Karpas-422 (cell line): ENCODE measurements around the gene ZNF615. TPM values are rescaled to one million over a fixed set of nuclear protein-coding genes. Genes with fewer than 3 reads are reported as not detected.
A peak's percentile ranks its signal among the peaks of the same experiment; 100 is the strongest.
"Not testable (repeated sequence)": the region's sequence is repeated elsewhere in the genome, so short reads cannot be mapped to it uniquely, and the experiment has no call there.

Source experiments
- DNase-seq: peaks from one replicate; pipeline ENCODE4 v3.0.0-alpha.2; 2015
- H2AFZ ChIP-seq: fragments of 200-600 bp; sonication (generic); 2 replicates; pipeline ENCODE4 v1.6.1; 2014; ENCODE audit warnings: antibody characterized with exemption, low read length, mixed read lengths
- H3K27ac ChIP-seq: fragments of 200-600 bp; sonication (generic); 2 replicates; pipeline ENCODE4 v1.5.1; 2014; ENCODE audit warnings: mild to moderate bottlenecking, low read length, moderate library complexity
- H3K27me3 ChIP-seq: fragments of 200-600 bp; sonication (generic); 2 replicates; pipeline ENCODE4 v1.6.1; 2014; ENCODE audit warnings: low read length, mixed read lengths
- H3K36me3 ChIP-seq: fragments of 200-600 bp; sonication (generic); 2 replicates; pipeline ENCODE4 v1.6.1; 2014; ENCODE audit warnings: low read length, mixed read lengths; ENCODE audit not compliant: insufficient read depth
- H3K4me1 ChIP-seq: fragments of 200-600 bp; sonication (generic); 2 replicates; pipeline ENCODE4 v1.6.1; 2014; ENCODE audit warnings: mild to moderate bottlenecking, low read length, mixed read lengths
- H3K4me2 ChIP-seq: fragments of 200-600 bp; sonication (generic); 2 replicates; pipeline ENCODE4 v1.6.1; 2014; ENCODE audit warnings: low read length, low read depth, mild to moderate bottlenecking; ENCODE audit not compliant: poor library complexity, severe bottlenecking
- H3K4me3 ChIP-seq: fragments of 200-600 bp; sonication (generic); 2 replicates; pipeline ENCODE4 v1.5.1; 2014; ENCODE audit warnings: mild to moderate bottlenecking, antibody characterized with exemption, low read length, mixed read lengths
- H3K79me2 ChIP-seq: fragments of 200-600 bp; sonication (generic); 2 replicates; pipeline ENCODE4 v1.6.1; 2014; ENCODE audit warnings: mild to moderate bottlenecking, low read length, mixed read lengths
- H3K9ac ChIP-seq: fragments of 200-600 bp; sonication (generic); 2 replicates; pipeline ENCODE4 v1.6.0; 2014; ENCODE audit warnings: low read length
- H3K9me2 ChIP-seq: fragments of 200-600 bp; sonication (generic), shearing (Covaris generic); replicated peaks from 2 replicates; pipeline ENCODE4 v1.6.0; 2014; ENCODE audit warnings: mild to moderate bottlenecking, low read length, moderate library complexity; ENCODE audit not compliant: insufficient read depth
- H3K9me3 ChIP-seq: fragments of 300-700, 200-600 bp; sonication (generic); 2 replicates; pipeline ENCODE4 v1.6.1; 2014; ENCODE audit warnings: low read length, mixed read lengths
- H4K20me1 ChIP-seq: fragments of 200-600 bp; sonication (generic); 2 replicates; pipeline ENCODE4 v1.6.1; 2014; ENCODE audit warnings: mild to moderate bottlenecking, antibody characterized with exemption, low read length, low read depth; ENCODE audit not compliant: insufficient read depth
- total RNA-seq: library from RNA; depleted of rRNA; stranded (reverse); fragments of >200 nt; shearing (Covaris generic); gene quantifications from 2 replicates; pipeline ENCODE4 v1.2.3, GENCODE V29; 2014; ENCODE audit warnings: low replicate concordance; rRNA removed

Gene ZNF615
- total RNA-seq = 9.6 and 11.8 TPM in 2 replicates

DNA sequence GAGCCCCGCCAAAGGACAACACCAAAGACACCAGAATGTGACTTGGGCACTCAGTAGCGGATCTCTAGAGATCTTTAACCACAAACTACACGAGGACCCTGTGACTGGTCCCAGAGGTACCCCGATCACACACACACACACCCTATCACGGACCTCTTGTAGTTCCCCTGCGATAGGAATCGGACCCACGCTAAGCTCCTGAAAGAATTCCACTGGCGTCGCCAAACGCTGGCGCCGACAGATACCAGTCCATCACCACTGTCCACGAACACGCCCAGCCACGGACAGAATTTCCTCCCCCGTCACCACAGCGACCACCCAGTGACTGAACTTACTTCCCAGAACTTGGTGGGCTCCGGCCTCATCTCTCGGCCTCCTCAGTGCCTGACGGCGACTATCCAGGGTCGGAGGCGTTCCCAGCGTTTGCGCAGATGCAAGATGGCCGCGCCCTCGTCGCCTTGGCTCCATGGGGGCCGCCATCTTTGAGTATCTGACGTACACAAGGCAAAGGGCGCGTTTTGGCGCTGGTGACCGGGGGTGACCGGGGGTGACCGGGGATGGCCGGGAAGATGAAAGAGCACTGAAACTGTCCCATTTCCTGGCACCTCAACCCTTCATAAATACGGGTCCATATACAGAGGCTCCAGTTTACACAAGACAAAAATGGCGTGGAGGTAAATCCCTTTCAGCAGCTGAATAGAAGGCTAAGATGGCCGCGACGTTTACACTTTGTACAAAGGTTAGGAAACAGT is at the start of gene ZNF615:
TSS of gene ZNF615 (minus strand) at position 406 of the 752 bp plus-strand sequence. CDS start 4,500 bp downstream, outside the sequence.
- H3K27ac ChIP-seq = peak within 1 kb of the TSS; percentile 43; the same call in 1 of the 2 replicates

DNA sequence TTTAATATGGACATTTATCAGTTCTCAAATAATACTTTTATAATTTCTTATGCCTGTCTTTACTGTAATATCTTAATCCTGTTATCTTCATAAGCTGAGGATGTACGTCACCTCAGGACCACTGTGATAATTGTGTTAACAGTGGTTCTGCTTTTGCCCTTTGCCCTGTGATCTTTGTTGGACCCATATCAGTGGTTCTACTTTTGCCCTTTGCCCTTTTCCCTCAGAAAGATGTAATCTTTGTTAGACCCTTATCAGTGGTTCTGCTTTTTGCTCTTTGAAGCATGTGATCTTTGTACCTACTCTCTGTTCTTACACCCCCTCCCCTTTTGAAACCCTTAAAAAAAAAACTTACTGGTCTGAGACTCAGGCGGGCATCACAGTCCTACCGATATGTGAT is 48.5 kb upstream of the ZNF615 start:
- not testable (repeated sequence) for H3K4me1 ChIP-seq, H3K4me2 ChIP-seq, H3K79me2 ChIP-seq, H3K9me2 ChIP-seq, DNase-seq, H3K27me3 ChIP-seq, H4K20me1 ChIP-seq, H3K36me3 ChIP-seq, H2AFZ ChIP-seq, H3K27ac ChIP-seq, H3K4me3 ChIP-seq, H3K9ac ChIP-seq
- H3K9me3 ChIP-seq = peaks cover 27% of the 10 kb centered on the region

More for the DNA sequence above, at the start of gene ZNF615:
- peaks cover 34% of the 10 kb centered on the region for H3K79me2 ChIP-seq
- H2AFZ ChIP-seq = peak within 1 kb of the TSS; percentile 99
- H3K4me2 ChIP-seq = peak within 1 kb of the TSS; percentile 76
- no peaks in the 10 kb centered on the region for H3K27me3 ChIP-seq
- H3K9me2 ChIP-seq = no peaks in the 10 kb centered on the region
- peaks cover 27% of the 10 kb centered on the region for H3K9me3 ChIP-seq
- no peaks in the 10 kb centered on the region for H4K20me1 ChIP-seq
- peaks cover 29% of the 10 kb centered on the region for H3K36me3 ChIP-seq
- peak within 1 kb of the TSS; percentile 75 for H3K4me3 ChIP-seq
- peak; percentile 97 for DNase-seq
- peaks cover 10% of the 10 kb centered on the region for H3K4me1 ChIP-seq
- peak within 1 kb of the TSS; percentile 76 for H3K9ac ChIP-seq

DNA sequence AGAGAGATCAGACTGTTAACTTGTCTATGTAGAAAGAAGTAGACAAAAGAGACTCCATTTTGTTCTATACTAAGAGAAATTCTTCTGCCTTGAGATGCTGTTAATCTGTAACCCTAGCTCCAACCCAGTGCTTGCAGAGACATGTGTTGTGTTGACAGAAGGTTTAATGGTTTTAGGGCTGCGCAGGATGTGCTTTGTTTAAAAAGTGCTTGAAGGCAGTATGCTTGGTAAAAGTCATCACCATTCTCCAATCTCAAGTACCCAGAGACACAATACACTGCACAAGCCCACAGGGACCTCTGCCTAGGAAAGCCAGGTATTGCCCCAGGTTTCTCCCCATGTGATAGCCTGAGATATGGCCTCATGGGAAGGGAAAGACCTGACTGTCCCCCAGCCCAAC is 43.7 kb upstream of the ZNF615 start:
- Histone ChIP-seq H3K79me2 (peaks cover 15% of the 10 kb centered on the region), H3K4me1 (peaks cover 14% of the 10 kb centered on the region), H3K9me3 (peaks cover 23% of the 10 kb centered on the region), H3K36me3 (peaks cover 14% of the 10 kb centered on the region)
- not testable (repeated sequence) for H3K4me2 ChIP-seq, H3K9me2 ChIP-seq, H2AFZ ChIP-seq, H3K27ac ChIP-seq, DNase-seq, H3K4me3 ChIP-seq, H3K27me3 ChIP-seq, H4K20me1 ChIP-seq, H3K9ac ChIP-seq

DNA sequence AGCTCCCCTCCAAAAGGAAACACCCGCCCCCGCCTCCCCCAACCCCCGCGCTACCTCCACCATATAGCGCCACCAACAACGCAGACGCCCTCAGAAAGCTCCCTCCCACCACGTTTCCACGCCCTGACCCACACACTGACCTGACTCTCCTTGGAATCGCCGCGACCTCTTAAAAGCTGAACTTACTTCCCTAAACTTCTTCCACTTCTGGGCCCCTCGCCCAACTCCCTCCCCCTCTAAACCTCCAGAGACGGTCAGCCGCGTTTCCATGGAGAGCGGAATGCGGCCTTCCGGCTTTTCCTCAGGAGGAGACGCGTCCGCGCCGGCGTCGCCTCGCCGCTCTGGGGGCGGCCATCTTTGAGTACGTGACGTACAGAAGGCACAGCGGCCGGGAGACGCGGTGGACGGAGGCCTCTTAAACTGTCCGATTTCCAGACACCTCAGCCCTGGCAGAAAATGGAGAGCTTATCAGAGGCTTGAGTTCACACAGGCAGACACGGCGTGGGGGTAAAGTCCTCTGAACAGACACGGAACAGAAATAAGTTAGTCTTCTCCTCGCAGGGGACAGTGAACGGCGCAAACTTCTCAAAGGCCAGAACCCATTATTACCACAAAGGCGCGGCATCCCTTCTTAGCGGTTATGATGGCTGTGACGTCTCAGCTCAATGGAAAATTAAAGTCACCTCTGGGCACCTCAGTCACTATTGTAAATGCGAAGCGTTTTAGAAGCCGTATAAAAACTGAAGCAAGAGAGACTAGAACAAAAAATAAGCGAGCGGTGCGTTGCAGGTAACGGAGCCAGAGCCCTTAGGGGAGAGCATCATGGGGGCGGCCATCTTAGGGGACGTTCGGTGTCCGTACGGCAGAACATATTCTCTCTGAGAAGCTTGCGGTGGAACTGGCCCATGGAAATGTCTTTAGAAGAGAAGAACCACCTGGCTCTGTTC is 40.8 kb upstream of the ZNF615 start, which contains the start of gene ZNF432:
TSS of gene ZNF432 (minus strand) at position 284 of the 947 bp plus-strand sequence. CDS start 1,970 bp downstream, outside the sequence.
- Histone ChIP-seq H3K4me3 (peak within 1 kb of the TSS; percentile 64), H3K4me2 (peak within 1 kb of the TSS; percentile 62), H3K9ac (peak within 1 kb of the TSS; percentile 69), H2AFZ (peak within 1 kb of the TSS; percentile 89), H3K27ac (peak within 1 kb of the TSS; percentile 66), H4K20me1 (no peaks in the 10 kb centered on the region), H3K27me3 (no peaks in the 10 kb centered on the region), H3K79me2 (peaks cover 22% of the 10 kb centered on the region), H3K4me1 (peaks cover 14% of the 10 kb centered on the region), H3K36me3 (peaks cover 42% of the 10 kb centered on the region), H3K9me3 (peaks cover 45% of the 10 kb centered on the region), H3K9me2 (no peaks in the 10 kb centered on the region)
- peak; percentile 98 for DNase-seq

DNA sequence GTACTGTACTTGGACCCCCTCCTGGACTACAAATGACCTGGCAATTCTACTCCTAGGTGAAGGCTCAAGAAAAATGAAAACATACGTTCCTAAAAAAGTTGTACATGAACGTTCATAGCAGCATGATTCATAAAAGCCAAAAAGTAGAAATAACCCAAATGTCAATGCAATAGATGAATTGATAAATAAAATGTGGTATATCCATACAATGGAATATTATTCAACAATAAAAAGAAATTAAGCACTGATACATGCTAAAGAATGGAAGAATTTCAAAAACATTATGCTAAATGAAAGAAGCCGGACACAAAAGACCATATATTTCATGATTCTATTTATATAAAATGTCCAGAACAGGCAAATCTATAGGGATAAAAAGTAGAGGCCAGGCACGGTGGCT is 31.2 kb upstream of the ZNF615 start:
- Histone ChIP-seq H3K9me2 (no peaks in the 10 kb centered on the region), H2AFZ (no peak overlapping the region), H3K4me2 (no peak overlapping the region), H3K9ac (no peak overlapping the region), H3K27me3 (no peaks in the 10 kb centered on the region), H3K9me3 (peaks cover 67% of the 10 kb centered on the region), H3K27ac (no peak overlapping the region), H3K36me3 (peaks cover 87% of the 10 kb centered on the region), H3K79me2 (peaks cover 4% of the 10 kb centered on the region; the same call in 1 of the 2 replicates), H3K4me1 (no peaks in the 10 kb centered on the region), H3K4me3 (no peak overlapping the region), H4K20me1 (no peaks in the 10 kb centered on the region)
- DNase-seq = no peak

DNA sequence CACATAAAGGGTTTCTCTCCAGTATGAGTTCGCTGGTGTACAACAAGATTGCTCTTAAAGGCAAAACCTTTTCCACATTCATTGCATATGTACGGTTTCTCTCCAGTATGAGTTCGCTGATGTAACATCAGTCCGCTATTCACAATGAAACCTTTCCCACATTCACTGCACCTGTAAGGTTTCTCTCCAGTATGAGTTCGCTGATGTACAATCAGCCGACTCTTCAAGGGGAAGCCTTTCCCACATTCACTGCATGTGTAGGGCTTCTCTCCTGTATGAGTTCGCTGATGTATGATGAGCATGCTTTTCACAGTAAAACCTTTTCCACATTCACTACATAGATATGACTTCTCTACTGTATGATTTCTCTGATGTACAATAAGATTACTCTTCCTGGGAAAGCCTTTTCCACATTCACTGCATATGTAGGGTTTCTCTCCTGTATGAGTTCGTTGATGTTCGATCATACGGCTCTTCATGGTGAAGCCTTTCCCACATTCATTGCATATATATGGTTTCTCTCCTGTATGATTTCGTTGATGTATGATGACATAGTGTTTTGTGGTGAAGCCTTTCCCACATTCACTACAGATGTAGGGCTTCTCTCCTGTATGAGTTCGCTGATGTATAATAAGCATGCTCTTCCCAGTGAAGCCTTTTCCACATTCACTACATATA is 26.2 kb upstream of the ZNF615 start:
- H4K20me1 ChIP-seq = no peaks in the 10 kb centered on the region
- no peak for DNase-seq
- H3K27ac ChIP-seq = no peak overlapping the region
- H3K9me3 ChIP-seq = peaks cover 76% of the 10 kb centered on the region
- H3K4me1 ChIP-seq = peaks cover 4% of the 10 kb centered on the region
- no peak overlapping the region for H3K4me2 ChIP-seq
- H3K9ac ChIP-seq = no peak overlapping the region
- H3K79me2 ChIP-seq = peaks cover 10% of the 10 kb centered on the region
- no peaks in the 10 kb centered on the region for H3K27me3 ChIP-seq
- H3K36me3 ChIP-seq = peaks cover 92% of the 10 kb centered on the region
- H3K9me2 ChIP-seq = no peaks in the 10 kb centered on the region
- H3K4me3 ChIP-seq = no peak overlapping the region
- H2AFZ ChIP-seq = no peak overlapping the region

DNA sequence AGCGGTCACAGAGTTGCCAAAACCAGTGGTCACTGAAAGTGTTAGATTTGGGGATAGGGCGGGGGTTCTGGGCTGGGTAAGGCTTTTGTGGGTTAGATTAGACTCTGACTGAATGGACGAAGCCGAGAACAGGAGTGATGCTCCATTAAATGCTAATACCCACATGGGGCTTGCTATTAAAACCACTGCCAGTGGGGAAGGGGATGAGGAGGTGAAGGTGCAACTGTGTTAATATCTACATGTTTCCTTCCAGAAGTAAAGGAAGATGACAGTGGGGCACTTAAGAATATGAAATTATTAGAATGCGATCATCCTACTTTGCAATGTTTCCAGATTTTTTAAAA is 20.7 kb upstream of the ZNF615 start:
- no peak for DNase-seq
- Histone ChIP-seq H3K9me3 (peaks cover 58% of the 10 kb centered on the region), H3K27ac (peak overlapping the region; percentile 75), H3K27me3 (no peaks in the 10 kb centered on the region), H3K9me2 (no peaks in the 10 kb centered on the region), H4K20me1 (no peaks in the 10 kb centered on the region), H3K36me3 (peaks cover 75% of the 10 kb centered on the region), H2AFZ (peak overlapping the region; percentile 88), H3K4me1 (peaks cover 15% of the 10 kb centered on the region), H3K4me2 (peak overlapping the region; percentile 97), H3K9ac (peak overlapping the region; percentile 78), H3K4me3 (peak overlapping the region; percentile 76), H3K79me2 (peaks cover 54% of the 10 kb centered on the region)
